Iris pigment epithelial cell (primary cell): ENCODE measurements around the gene CASP5.
"Not testable (repeated sequence)": the region's sequence is repeated elsewhere in the genome, so short reads cannot be mapped to it uniquely, and the experiment has no call there.

Source experiments
- DNase-seq: peaks from one replicate; pipeline ENCODE4 v3.0.0-alpha.2; 2011; ENCODE audit warnings: low read depth

CASP5 gene

GRCh38 chr11:105033343-105033742 lies 10.4 kb upstream of the CASP5 start:
- DNase-seq, result no peak

- no peak for DNase-seq
These were observed 9.5 kb upstream of the CASP5 start for GRCh38 chr11:105032495-105032894.

GRCh38 chr11:105027678-105028077 lies 4.7 kb upstream of the CASP5 start:
- DNase-seq, result no peak

GRCh38 chr11:105024394-105024793 lies 1.4 kb upstream of the CASP5 start:
- DNase-seq, result no peak

- no peak for DNase-seq
These were observed 441 bp downstream of the CASP5 start for GRCh38 chr11:105022527-105022926.

GRCh38 chr11:105007463-105007862 lies 15.5 kb downstream of the CASP5 start:
- no peak for DNase-seq

- no peak for DNase-seq
These were observed 17.5 kb downstream of the CASP5 start for GRCh38 chr11:105005451-105005845.

- DNase-seq, result peak; percentile 60
These were observed 18.9 kb downstream of the CASP5 start for GRCh38 chr11:105004021-105004420.

GRCh38 chr11:105003151-105003550 lies 19.8 kb downstream of the CASP5 start:
- no peak for DNase-seq

- DNase-seq, result no peak
These were observed 22.2 kb downstream of the CASP5 start for GRCh38 chr11:105000797-105001196.

- peak; percentile 19 for DNase-seq
These were observed 22.8 kb downstream of the CASP5 start for GRCh38 chr11:105000167-105000566.

GRCh38 chr11:104999721-105000120 lies 23.2 kb downstream of the CASP5 start:
- DNase-seq, result peak; percentile 22

- peak; percentile 11 for DNase-seq
These were observed 25.7 kb downstream of the CASP5 start for GRCh38 chr11:104997288-104997687.

- no peak for DNase-seq
These were observed 28.0 kb downstream of the CASP5 start for GRCh38 chr11:104995001-104995408.

GRCh38 chr11:104992781-104993180 lies 30.2 kb downstream of the CASP5 start:
- DNase-seq, result no peak

- DNase-seq, result no peak
These were observed 31.0 kb downstream of the CASP5 start for GRCh38 chr11:104991994-104992393.

GRCh38 chr11:104984808-104985207 lies 38.2 kb downstream of the CASP5 start:
- DNase-seq, result no peak

GRCh38 chr11:104979839-104980238 lies 43.1 kb downstream of the CASP5 start:
- DNase-seq, result no peak

GRCh38 chr11:104973616-104974015 lies 49.4 kb downstream of the CASP5 start:
- no peak for DNase-seq

GRCh38 chr11:104972924-104973323 lies 50.0 kb downstream of the CASP5 start:
- not testable (repeated sequence) for DNase-seq

GRCh38 chr11:104970756-104971155 lies 52.2 kb downstream of the CASP5 start:
- no peak for DNase-seq

- DNase-seq, result peak; percentile 9
These were observed 53.9 kb downstream of the CASP5 start for GRCh38 chr11:104968856-104969776.

- peak; percentile 81 for DNase-seq
These were observed 54.6 kb downstream of the CASP5 start, which contains the start of gene CASP4 for GRCh38 chr11:104968355-104968855. CASP4 (minus strand) TSS chr11:104968574; CDS start chr11:104968525, 49 bp downstream.
